Fibroblast of the aortic adventitia (primary cell): ENCODE data around the gene FSD1. TPM values are rescaled to one million over a fixed set of nuclear protein-coding genes. Genes with fewer than 3 reads are reported as not detected.

Experiments used
- DNase-seq: peaks from one replicate; pipeline ENCODE4 v3.0.0-alpha.2; 2010; ENCODE audit warnings: low read depth
- H3K4me3 ChIP-seq: 2 replicates; pipeline ENCODE4 v1.5.1; 2011; ENCODE audit warnings: low read depth, mild to moderate bottlenecking, control low read depth, low read length, moderate library complexity
- CTCF ChIP-seq: IDR thresholded peaks from 2 replicates; pipeline ENCODE4 v1.5.1; 2011; ENCODE audit warnings: mild to moderate bottlenecking, low read length, control low read depth, inconsistent platforms; ENCODE audit not compliant: insufficient read depth
- total RNA-seq: library from RNA; depleted of rRNA; stranded (reverse); fragments of >200 nt; gene quantifications from 2 replicates; pipeline ENCODE4 v1.2.3, GENCODE V29; 2012; ENCODE audit warnings: low replicate concordance

Gene FSD1
- total RNA-seq, 1 donor = 7.5 TPM

GRCh38 chr19:4360081-4360569, 55.7 kb downstream of the FSD1 start:
- no peak for DNase-seq
- no peak overlapping the region for H3K4me3 ChIP-seq
- TF ChIP-seq CTCF = no peak

GRCh38 chr19:4360641-4361151, 56.3 kb downstream of the FSD1 start:
- DNase-seq = no peak
- no peak overlapping the region for H3K4me3 ChIP-seq
- TF ChIP-seq CTCF = no peak

- no peak overlapping the region for H3K4me3 ChIP-seq
- no peak for DNase-seq
- no peak for TF ChIP-seq CTCF
These were observed 57.0 kb downstream of the FSD1 start for GRCh38 chr19:4361152-4362046.

GRCh38 chr19:4362101-4362828, 57.9 kb downstream of the FSD1 start:
- no peak for DNase-seq
- TF ChIP-seq CTCF = no peak
- no peak overlapping the region for H3K4me3 ChIP-seq

GRCh38 chr19:4362831-4363545, 58.6 kb downstream of the FSD1 start:
- TF ChIP-seq CTCF = peak; percentile 32
- H3K4me3 ChIP-seq = no peak overlapping the region
- no peak for DNase-seq

- no peak for TF ChIP-seq CTCF
- DNase-seq = no peak
- H3K4me3 ChIP-seq = no peak overlapping the region
These were observed 59.3 kb downstream of the FSD1 start for GRCh38 chr19:4363571-4364304.
